Kidney (tissue), 14 donors: ENCODE results near the gene AQP1. TPM values are rescaled to one million over a fixed set of nuclear protein-coding genes. Genes with fewer than 3 reads are reported as not detected.

Source experiments
- DNase-seq, 5 donors: peaks; one replicate each; pipeline ENCODE4 v3.0.0-alpha.2; 2013 to 2020
- FAIRE-seq: peaks from 2 replicates; lab custom pipeline; 2012; peaks lifted over from hg19 to GRCh38; lab: Jason Lieb, UNC
- H3K27ac ChIP-seq, 2 donors: one replicate each; pipeline ENCODE4 v1.7.0; 2013; ENCODE audit warnings: low read depth in 2 of 2, low read length in 2 of 2, inconsistent platforms in 1 of 2
- H3K27me3 ChIP-seq: one replicate; pipeline ENCODE4 v1.7.1; 2013; ENCODE audit warnings: low read length, inconsistent platforms; ENCODE audit not compliant: control insufficient read depth, insufficient read depth
- H3K36me3 ChIP-seq, 3 donors: one replicate each; pipeline versions ENCODE4 v1.7.0 to v1.7.1; 2013; ENCODE audit warnings: low read length in 3 of 3, control low read depth in 1 of 3, inconsistent platforms in 1 of 3; ENCODE audit not compliant: insufficient read depth in 3 of 3, control insufficient read depth in 2 of 3
- H3K4me1 ChIP-seq, 3 donors: one replicate each; pipeline versions ENCODE4 v1.7.0 to v1.7.1; 2013; ENCODE audit warnings: low read length in 3 of 3, inconsistent platforms in 1 of 3, low read depth in 1 of 3; ENCODE audit not compliant: control insufficient read depth in 2 of 3, insufficient read depth in 2 of 3
- H3K4me3 ChIP-seq, 3 donors: one replicate each; pipeline versions ENCODE4 v1.7.0 to v1.8.1; 2013; ENCODE audit warnings: low read length in 3 of 3, control low read depth in 1 of 3, inconsistent platforms in 1 of 3
- H3K9ac ChIP-seq, 3 donors: one replicate each; pipeline versions ENCODE4 v1.7.0 to v1.7.1; 2013; ENCODE audit warnings: low read length in 3 of 3, control low read depth in 1 of 3, inconsistent platforms in 1 of 3
- H3K9me3 ChIP-seq, 3 donors: one replicate each; pipeline versions ENCODE4 v1.7.0 to v1.7.1; 2013; ENCODE audit warnings: low read length in 3 of 3, control low read depth in 1 of 3, inconsistent platforms in 1 of 3; ENCODE audit not compliant: control insufficient read depth in 2 of 3, insufficient read depth in 1 of 3
- CTCF ChIP-seq: IDR thresholded peaks from 3 replicates; pipeline ENCODE4 v1.5.1; 2012; ENCODE audit warnings: mild to moderate bottlenecking, moderate library complexity, borderline replicate concordance; ENCODE audit not compliant: insufficient read depth; ENCODE audit errors: extremely low read depth
- intact Hi-C: fragments of 100-400 bp; cut with DNase I; formaldehyde crosslinking; loops from one replicate; pipeline ENCODE4 v1.11.1; 2022
- polyA plus RNA-seq: library from polyadenylated mRNA; stranded (reverse); fragments of 350-450 nt; fragmentation: Illumina TruSeq; extraction: RNeasy Lipid Tissue Mini Kit (QIAGEN cat#74804); gene quantifications from one replicate; pipeline ENCODE4 v1.2.3, GENCODE V29; 2014; ENCODE audit warnings: low read depth, low replicate concordance; ENCODE audit not compliant: insufficient read depth
- total RNA-seq: library from RNA; stranded (reverse); fragmentation: NEBNext Ultra II Directional; extraction: Animal tissue kit (Norgen Biotek cat#: 25700); gene quantifications from one replicate; pipeline ENCODE4 v1.2.1, GENCODE V29; 2021
- donor health status: control.
- donor health status: control.
- donor health status: control.
- donor health status: control.
- donor health status: control.
- donor health status: DM: yes; HTN: yes; CAD: no.
- donor health status: Normal renal cell carcinoma (clear cell type).

Gene AQP1
- total and polyA plus RNA-seq, 2 donors from 2014 or later = 291 to 617 TPM

DNA sequence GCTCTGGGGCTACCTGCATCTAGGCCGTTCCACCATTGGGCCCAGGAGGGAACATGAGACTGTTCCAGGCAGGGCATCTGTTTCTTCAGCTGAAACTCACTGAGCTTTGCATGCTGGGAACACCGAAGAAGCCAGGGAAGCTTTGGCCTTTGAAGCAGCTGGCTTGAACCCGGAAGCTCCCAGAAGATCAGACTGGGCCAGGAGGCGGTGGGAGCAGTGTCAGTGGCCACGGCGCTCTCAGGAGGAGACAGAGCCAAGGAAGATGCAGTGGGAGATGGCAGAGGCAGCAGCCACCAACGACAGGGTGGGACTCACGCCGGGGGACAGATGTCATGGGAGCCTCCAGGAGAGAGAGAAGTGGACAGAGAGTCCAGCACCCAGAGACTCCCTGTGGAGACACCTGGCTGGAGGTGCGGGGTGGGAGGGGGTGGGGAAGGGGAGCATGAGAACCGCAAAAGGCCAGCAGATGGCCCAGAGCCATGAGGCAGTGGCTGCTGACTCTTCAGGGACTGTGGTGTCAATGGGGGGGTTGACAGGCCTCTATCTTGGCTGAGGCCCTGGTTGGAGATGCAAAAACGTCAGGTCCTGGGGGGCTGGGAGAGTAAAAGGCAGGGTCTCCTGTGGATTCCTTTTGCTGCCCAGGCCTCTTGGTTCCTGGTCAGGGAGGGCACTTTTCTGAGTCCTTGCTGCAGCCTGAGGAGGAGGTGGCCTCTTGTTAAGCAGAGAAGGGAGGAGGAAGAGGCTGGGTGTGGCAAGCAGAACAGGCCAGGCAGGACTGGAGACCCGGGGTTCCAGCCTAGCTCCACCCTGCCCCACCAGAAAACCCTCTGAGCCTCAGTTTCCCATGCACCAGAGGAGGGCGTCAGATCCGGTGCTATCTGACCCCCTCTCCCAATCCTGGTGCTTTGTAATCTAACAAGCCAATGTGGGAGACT lies 6.3 kb upstream of the AQP1 start:
- Histone ChIP-seq H3K36me3 (no peaks in the 10 kb centered on the region), H3K4me3 (no peak overlapping the region), H3K4me1 (peaks cover 0 to 17% (median 11%) of the 10 kb centered on the region in 3 donors), H3K9ac (no peak overlapping the region), H3K27me3 (no peaks in the 10 kb centered on the region), H3K27ac (no peak overlapping the region), H3K9me3 (no peaks in the 10 kb centered on the region)
- DNase-seq = no peak
- FAIRE-seq = no peak
- TF ChIP-seq CTCF = no peak
- intact Hi-C loops = no loop called here

- H3K27ac ChIP-seq = peak overlapping the region in 1 of 2 donors; percentile 32
- DNase-seq (no peak), FAIRE-seq (no peak)
- H3K9ac ChIP-seq = no peak overlapping the region
- TF ChIP-seq CTCF = no peak
- peaks cover 0 to 21% (median 11%) of the 10 kb centered on the region in 3 donors for H3K4me1 ChIP-seq
- H3K4me3 ChIP-seq = no peak overlapping the region
- intact Hi-C loops = no loop called here
- no peaks in the 10 kb centered on the region for H3K36me3 ChIP-seq
- H3K9me3 ChIP-seq = no peaks in the 10 kb centered on the region
- H3K27me3 ChIP-seq = no peaks in the 10 kb centered on the region
Measured at GRCh38 chr7:30906014-30906413, 5.6 kb upstream of the AQP1 start.

DNA sequence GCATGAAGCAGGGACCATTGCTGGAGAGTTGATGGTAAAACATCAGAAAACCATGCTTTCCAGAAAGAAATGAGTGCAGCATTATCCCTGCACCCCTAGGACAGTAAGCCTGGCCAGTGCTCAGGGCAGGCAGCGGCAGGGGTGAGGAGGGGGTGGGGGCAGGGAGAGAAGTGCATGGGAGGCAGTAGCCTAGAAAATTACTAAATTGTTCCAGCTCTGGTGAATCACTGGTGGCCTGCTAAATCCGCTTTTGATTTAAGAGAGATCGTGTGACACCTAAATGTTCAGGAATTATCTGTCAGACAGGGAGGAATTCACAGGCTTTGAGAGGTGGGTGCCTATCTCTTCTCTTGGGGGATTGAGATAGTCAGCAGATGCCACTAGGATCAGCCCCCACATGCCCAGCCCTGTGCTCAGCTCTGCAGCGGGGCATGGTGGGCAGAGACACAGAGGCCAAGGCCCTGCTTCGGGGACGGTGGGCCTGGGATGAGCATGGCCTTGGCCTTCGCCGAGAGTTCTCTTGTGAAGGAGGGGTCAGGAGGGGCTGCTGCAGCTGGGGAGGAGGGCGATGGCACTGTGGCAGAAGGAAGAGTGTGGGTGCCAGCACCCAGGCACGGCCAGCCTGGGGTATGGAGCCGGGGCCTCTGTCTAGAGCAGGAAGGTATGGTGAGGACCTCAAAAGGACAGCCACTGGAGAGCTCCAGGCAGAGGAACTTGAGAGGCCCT lies 5.0 kb upstream of the AQP1 start:
- intact Hi-C loops = no loop called here
- H3K27ac ChIP-seq = peak overlapping the region in 1 of 2 donors; percentile 32
- no peak overlapping the region for H3K9ac ChIP-seq
- no peak for TF ChIP-seq CTCF
- H3K9me3 ChIP-seq = no peaks in the 10 kb centered on the region
- H3K4me1 ChIP-seq = peaks cover 0 to 21% (median 11%) of the 10 kb centered on the region in 3 donors
- no peak overlapping the region for H3K4me3 ChIP-seq
- FAIRE-seq = no peak
- peak in 2 of 5 donors; percentile 49 to 53 for DNase-seq
- no peaks in the 10 kb centered on the region for H3K27me3 ChIP-seq
- no peaks in the 10 kb centered on the region for H3K36me3 ChIP-seq
